COLO668 (cell line): ENCODE data around the gene KXD1.
A peak's percentile ranks its signal among the peaks of the same experiment; 100 is the strongest.
"Not testable (repeated sequence)": the region's sequence is repeated elsewhere in the genome, so short reads cannot be mapped to it uniquely, and the experiment has no call there.

Experiments
- DNase-seq: peaks from one replicate; lab custom pipeline; 2025; ENCODE audit not compliant: unreplicated experiment; lab: John Stamatoyannopoulos, UW

The KXD1 gene

DNA sequence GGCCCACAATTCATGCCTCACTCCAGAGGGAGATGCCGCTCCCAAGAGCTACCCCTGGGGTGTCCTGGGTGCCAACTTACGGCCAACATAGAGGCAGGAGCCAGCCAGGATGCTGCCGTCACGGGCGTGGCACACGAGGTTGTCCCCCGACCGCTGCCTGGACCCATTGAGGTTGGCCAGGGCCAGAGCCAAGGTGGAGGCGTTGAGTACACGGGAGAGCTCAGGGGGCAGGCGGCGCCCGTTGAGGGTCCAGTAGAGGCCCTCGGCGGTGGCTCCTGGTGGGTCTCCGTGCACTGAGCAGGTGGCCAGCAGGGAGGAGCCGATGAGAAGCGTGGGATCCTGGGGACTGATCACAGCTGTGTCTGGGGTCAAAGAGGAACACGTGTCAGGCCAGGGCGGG lies 41.8 kb downstream of the KXD1 start:
- DNase-seq = no peak

DNA sequence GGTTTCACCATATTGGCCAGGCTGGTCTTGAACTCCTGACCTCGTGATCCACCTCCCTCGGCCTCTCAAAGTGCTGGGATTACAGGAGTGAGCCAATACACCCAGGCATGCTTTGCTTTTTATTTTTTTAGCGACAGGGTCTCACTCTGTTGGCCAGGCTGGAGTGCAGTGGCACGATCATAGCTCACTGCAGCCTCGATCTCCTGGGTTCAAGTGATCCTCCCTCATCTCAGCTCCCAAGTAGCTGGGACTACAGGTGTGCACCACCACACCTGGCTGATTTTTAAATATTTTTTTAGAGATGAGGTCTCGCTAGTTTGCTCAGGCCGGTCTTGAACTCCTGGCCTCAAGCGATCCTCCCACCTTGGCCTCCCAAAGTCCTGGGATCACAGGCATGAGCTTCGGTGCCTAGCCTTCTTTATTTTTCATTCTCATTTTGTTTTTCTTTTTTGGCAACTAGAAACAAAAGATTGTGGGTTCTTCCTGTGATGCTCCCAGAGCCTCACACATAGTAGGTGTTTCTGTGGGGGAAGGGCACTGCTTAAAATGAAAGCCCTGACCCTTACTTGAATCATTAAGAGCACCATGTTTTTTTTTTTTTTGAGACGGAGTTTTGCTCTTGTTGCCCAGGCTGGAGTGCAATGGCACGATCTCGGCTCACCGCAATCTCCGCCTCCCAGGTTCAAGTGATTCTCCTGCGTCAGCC lies 43.2 kb downstream of the KXD1 start:
- not testable (repeated sequence) for DNase-seq

DNA sequence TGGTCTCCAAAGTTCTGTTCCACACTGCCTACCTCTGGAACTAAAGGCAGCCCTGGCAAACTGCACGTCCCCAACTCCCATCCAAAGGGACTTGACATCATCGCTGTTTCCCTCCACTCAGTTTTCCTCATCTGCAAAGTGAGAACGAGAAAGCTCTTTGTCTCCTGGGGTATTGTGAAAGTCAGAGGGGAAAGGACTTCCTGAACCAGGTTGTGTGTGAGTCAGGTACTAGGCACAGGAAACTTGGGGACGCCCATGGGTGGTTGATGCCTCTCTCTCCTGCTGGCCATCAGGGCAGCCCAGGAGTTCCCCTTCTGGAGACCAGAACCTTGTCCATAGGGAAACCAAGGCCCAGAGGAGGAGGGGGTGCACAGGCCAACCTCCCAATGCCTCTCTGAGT lies 44.2 kb downstream of the KXD1 start:
- no peak for DNase-seq

DNA sequence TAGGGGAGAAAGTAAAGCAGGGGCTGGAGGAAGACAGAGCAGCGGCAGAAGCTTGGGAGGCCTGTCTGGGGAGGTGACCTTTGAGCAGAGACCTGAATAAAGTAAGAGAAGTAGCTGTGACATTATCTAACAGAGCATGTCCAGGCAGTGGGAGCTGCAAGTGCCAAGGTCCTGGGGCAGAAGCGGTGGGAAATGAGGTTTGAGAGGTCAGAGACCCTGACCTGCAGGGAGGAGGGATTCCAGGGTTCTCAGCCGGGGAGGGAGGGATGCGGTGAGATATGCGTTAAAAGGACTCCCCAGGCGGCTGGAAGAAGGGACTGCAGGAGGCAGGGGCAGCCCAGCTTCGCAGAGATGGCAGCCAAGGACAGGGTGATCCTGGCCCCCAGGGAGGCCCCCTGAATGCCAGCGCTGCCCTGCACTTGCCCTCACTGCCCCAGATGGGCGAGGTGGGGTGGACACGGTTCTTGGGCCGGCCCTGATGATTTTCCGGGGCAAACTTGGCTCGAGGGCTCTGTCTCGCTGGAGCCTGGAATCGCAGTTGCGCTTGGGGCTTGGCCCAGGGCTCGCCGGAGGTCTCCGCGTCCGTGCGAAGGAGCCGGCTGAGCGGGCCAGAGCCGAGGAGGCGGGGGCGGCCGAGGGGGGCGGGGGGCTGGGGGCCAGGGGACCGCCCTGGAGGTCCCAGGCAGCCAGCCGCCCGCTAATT lies 45.7 kb downstream of the KXD1 start:
- peak; percentile 15 for DNase-seq

DNA sequence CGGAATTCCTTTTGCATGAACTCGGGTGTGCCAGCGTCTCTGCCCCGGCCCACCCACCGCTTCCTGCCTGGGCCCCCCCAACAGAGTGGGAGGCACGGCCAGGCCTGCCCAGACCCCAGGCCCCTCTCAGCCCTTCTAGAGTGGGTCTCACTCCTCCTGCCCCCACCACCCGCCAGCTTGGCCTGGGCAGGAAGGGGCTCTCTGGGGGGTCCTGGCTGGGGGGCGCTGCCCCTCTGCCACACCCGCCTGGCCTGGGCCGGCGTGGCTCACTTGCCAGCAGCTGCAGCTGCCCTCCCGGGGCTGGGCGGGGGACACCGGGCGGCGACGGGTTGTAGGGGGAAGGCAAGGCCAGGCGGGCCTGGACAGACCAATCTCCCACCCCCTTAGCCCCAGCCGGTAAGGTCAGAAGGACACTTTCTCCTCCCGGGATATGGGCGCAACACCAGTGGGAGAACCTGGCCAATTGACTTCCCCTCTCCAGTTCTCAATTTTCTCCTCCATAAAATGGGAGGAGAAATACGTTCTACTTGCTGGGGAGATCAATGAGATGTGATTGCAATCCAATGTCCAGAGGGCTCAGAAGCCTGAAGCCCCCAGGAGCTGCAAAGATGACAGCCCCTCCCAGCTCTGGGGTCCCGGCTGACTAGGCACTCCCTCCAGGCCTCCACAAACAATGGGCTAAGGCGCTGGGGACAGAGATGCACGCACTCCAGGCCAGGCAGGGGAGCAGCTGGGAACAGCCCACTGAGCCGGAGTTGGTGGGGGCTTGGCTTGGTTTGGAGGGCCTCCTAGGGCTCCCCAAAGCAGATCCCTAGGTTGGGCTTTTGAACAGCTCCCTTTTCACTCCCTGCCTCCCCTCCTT lies 46.5 kb downstream of the KXD1 start:
- no peak for DNase-seq

DNA sequence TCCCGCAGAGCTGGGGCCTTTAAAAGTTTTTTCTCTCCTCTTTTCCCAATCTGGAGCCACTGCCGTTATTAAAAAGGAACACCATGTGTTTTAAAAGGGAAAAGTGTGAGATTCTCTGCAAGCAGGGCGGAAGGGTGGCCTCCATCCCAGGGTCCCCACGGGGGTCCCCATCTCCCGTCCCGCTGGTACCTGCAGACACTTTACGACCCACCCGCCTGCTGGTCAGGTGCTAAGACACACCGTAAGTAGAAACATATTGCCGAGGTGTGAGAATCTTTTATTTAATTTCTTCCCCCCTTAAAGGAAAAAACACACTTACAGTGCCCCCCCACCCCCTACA lies 47.1 kb downstream of the KXD1 start:
- no peak for DNase-seq

DNA sequence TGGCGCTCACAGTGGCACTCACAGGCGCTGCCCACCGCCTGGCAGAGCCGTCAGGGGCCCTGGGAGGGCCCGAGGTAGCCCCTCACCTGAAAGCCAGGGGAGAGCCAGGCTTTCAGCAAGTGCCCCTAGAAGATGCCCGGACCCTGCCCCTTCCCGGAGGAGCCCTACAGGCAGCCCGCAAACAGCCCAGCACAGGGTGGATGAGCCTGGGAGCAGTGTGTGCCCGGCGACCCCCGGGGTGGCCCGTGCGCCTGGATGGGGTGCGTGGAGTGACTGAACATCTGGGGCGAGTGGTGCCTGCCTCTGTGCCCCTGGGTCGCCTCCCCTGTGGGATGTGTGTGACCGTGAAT lies 47.5 kb downstream of the KXD1 start:
- DNase-seq = no peak

DNA sequence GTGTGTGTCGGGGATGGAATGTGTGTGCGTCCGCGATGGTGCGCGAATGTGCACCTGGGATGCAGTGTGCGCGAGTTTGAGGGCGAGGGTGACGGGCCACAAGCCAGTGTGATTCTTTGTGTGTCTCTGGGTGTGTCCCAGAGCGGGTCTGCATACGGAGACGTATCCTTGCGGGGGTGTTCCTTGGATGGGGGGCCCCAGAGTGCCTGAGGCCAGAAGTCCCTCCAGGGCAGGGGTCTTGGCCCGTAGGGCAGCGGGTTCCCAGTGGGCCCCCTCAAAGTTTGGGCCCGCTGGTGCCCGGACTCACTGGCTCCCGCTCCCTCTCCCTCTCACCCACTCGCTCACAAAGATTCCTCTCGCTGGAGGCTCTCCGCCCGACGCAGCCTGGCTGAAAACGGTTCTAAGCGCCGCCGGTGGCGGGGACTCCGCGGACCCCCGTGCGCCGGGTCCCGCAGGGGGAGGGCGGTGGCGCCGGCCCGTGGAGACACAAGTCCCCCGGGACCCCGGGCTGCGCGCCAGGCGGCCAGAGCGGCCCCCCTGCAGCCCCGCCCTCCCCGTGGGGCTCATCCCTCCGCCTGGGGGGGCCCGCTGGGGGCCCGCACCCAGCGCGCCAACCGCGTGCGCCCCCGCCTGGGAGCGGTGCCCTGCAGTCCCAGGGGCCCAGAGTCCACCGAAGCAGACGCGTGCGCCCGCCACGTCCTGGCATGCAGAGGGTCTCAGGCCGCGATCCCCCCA lies 48.0 kb downstream of the KXD1 start:
- no peak for DNase-seq

DNA sequence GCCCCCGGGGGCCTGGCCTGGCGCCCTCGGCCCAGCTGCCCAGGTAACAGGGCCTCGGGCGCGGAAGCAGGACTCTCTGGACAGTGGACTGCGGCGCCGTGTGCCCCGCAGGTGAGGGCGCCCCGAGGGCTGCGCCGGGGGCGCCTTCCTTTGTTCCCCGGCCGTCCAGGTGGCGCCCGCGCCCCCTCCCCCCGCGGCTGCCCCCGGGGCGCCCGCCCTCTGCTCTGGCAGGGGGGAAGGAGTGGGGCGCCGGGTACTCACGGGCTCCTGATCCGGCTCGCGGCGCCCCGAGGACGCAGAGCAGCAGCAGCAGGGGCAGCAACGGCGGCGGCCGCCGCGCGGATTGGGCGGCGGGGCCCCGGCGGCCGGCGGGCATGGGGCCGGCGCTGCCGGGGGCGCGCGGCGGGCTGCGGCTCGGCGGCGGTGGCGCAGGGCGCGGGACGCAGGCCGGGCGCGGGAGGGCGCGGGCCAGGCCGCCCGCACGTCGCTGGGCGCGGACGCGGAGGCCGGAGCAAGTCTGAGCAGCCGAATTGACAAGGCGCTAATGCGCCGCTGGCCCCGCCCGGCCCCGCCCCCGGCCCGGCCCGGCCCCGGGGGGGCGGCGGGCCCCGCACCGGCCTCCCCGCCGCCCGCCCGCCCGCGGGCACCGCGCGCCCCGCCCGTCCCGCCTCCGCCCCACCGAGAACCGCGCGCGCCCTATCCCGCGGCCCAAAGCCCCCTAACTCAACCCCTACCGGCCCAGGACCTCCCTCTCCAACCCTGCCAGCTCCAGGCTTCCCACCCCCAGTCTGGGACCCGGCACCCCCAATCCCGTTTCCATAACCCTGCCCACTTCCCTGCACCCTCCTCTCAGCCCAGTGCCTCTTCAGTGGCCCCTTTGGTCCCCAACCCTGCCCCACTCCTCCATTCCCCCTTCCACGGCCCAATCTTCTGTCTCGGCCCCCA lies 48.9 kb downstream of the KXD1 start, which contains the start of gene CRLF1:
Gene CRLF1, minus strand, starts transcription at position 519 of the 945 bp plus-strand sequence. Its CDS starts 143 bp downstream, at position 376.
- DNase-seq = no peak

DNA sequence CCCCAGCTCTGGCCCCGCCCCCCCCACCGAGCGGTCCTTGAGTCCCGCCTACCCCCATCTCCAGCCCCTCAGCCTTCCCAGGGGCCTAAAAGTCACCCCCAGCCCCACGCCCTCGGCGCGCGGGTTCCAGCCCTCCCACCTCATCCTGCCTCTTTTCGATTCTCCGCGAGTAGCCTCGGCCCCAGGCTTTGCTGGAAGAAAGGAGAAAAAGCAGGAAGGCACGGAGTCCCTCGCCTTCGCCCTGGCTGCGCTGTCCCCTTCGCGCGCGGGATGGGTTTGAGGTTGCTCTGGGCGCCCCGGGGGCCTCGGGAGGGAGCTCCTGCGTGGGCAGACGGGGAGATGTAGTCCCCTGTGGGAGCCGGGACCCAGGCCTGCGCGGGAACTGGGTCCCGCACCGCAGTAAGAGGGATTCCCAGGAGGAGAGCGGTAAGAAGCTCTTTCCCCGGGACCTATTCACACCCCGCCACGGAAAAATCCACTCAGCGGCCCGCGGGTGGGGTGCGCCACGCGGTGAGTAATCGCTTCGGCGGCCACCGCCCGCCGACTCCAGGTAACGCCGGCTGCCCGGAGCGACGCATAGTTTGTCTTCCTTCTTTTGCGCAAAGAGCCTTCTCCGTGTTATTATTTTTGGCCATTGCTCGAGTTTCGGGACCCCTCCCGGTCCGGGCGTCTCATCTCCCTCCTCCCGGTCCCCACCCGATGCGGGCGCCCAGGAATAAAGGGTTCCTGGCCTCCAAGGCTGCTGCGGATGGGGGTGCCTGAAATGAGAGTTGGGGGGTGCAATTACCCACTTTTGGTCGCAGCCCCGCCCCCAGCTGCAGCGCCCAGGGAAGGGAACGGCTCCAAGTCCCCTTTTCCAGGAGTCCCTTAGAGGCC lies 49.8 kb downstream of the KXD1 start:
- no peak for DNase-seq

DNA sequence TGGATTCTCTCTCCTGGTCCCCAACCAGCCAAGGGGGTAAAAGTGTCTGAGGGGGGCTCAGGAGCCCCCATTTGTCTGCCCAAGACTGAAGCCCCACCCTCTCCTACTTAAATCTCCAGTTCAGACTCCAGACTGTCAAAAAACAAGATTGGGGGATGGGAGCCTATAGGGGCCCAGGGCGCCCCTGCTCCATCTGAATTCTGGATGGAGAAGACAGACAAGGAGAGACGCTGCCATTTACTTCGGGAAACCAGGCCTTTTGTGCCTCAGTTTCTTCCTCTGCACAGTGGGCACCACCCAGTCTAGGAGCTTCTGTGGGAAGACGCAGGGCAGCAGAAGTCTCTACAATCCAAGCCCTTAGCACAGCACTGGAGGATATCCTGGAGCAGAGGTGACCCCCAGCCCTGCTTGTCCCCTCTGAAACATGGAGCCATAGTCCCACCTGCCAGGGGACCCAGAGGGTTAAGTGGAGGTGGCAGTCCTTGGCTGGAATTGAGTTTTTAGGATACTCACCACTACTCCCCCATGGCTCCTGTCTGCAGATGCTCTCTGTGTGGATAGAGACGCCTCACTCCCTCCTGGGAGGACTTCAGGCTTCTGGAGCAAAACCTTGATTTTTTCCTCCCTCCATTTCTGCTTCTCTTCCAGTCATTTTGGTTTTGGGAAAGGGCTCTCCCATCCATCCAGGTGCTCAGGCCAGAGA lies 50.6 kb downstream of the KXD1 start:
- no peak for DNase-seq

DNA sequence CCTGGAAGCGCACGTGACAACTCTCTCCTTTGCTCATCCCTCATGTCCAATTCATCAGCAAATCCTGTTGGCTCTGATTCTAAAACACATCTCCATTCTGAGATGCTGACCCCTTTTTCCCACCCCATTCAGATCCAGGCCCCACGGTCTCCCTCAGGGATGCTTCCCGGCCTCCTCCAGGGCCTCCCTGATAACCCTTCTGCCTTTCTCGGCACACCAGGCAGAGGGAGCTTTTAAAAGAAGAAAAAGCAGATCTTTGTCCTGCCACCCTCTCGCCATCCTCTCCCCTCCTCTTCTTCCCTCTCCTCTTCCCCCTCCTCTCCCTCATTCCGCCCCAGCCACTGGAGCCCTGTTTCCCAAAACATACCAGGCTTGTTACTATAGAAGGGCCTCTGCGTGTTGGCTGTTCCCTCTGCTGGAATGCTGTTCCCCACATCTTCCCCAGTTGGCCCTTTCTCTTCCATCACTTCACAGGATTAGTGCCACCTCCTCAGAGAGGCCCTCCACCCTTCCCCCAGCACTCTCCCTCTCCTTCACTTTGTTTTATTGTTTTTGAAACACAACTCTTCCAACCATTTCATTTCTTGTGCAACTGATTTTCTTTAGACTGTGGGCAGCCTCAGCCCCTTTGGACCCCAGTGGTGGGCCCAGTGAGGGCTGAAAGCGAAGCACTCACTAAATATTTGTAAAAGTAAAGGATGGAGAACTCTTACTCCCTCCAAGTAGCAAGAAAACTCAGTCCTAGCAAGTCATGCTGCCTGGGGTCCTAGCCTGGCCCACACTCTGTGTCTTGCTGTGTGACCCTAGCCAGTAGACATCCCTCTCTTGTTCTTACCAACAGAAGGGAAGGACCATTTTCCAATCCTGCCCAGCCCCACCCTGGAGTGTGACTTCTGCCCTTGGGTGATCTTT lies 51.4 kb downstream of the KXD1 start:
- DNase-seq = no peak

DNA sequence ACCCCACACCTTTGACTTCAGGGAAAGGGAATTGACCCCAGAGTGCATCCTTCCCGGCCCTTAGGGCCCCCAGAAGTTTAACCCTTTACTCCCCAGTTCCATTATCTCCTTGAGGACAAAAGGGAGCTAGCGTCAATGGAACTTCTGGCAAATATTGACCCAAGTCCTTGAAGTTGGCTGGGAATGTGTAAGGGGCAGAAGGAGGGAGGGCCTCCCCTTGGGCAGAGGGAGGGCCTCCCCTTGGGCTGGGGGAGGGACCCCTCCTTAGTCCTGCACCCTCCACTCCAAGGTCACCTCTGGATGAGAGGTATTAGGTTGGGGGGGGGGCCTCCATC lies 52.0 kb downstream of the KXD1 start:
- no peak for DNase-seq

DNA sequence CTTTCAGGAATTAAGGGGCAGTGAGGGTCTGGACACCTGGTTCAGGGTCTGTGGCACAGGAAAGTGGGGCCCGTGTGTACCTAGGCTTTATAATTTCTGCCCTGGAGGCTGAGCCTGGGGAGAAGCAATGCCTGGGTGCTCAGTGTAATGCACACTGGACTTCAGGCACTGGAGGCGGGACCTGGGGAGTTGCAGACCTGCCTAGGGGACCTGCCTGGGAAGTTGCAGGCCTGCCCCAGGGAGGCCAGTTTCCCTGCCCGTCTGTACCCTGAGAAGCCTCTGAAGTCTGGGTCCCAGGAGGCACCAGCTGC lies 52.5 kb downstream of the KXD1 start:
- DNase-seq = no peak

DNA sequence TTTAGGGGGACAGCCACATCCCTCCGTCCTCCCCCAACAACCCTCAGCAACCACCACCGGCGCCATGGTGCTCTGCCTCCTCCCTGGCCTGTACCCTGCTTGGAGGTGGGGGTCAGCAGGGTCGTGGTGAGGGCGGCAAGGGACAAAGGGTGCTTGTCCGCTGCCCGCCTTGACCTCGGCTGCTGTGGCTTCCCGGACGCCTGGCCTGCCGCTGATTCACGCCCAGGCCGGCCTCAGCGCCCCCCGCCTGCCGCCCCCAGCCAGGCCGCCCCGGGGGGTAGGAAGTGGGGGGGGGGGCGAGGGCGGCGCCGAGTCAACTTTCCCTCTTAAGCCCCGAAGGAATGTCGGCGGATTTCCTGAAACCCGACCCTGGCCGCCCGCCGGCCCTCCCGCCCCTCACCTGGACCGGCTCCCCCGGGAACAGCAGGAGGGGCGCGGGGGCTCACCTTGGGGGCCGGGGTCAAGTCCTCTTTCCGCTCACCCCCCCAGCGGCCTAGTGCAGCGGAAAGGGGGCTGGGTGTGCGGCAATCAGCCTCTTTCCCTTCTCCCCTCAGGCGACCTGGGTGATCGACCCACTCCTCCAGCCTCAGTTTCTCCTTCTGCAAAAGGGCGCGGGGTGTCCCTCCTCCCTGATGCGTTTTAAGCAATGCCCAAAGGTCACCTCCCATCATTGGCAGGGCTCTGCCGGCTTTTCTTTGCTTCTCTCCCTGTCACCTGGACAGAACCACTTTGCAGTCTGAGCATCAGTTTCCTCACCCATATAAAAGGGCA lies 53.1 kb downstream of the KXD1 start:
- no peak for DNase-seq

DNA sequence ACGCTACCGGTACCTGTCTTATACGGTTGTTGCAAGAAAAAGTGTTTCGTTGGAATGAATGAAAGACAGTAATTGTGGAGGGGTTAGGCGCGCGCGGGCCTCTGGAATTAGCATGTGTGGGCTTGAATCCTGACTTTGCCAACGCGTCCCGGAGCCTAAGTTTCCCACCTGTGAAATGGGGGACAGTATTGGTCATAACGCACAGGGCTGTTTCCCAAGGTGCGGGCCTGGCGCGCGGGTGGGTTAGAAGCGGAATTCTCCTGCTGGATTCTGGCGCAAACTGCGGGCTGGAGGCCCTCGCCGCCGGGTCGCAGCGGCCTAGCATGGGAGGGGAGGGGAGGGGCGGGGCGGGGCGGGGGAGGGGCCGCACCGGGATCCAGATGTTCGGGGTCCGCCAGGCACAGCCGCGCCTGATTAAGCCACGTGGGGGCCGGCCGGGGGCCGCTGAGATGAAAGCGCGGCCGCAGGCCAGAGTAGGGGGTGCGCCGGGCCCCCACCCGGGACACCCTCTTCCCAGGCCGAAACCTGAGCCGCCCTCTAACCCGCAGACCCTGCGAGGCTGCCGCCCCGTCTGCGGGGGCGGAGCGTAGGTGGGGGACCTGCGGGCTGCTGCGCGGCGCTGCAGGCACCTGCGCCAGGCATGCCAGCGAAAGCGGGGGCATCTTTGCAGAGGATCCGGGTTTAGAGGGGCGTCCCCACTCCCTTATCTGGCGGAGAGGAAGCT lies 53.8 kb downstream of the KXD1 start:
- peak; percentile 22 for DNase-seq
